Calu3 (cell line): ENCODE results near the gene NALCN. TPM values are rescaled to one million over a fixed set of nuclear protein-coding genes. Genes with fewer than 3 reads are reported as not detected.

Source experiments
- BruUV-seq: library from RNA; stranded (reverse); fragments of 400-500 nt; replicated peaks from 2 replicates; lab custom pipeline; 2021; lab: Mats Ljungman, UMichigan
- CTCF ChIA-PET: fragments of 300-600 bp; sonication (Branson Sonifier 250); formaldehyde crosslinking; loops from one replicate; lab custom pipeline; 2022; ENCODE audit warnings: antibody characterized with exemption; lab: Charles Lee
- DNase-seq: peaks from one replicate; pipeline ENCODE4 v3.0.0; 2022
- H3K27ac Mint-ChIP-seq: one replicate; pipeline ENCODE4 v1.8.0; 2022; ENCODE audit warnings: mixed read lengths; ENCODE audit not compliant: unreplicated experiment
- H3K27me3 Mint-ChIP-seq: one replicate; pipeline ENCODE4 v1.8.0; 2022; ENCODE audit warnings: mixed read lengths; ENCODE audit not compliant: unreplicated experiment
- H3K36me3 Mint-ChIP-seq: one replicate; pipeline ENCODE4 v1.8.0; 2022; ENCODE audit warnings: mild to moderate bottlenecking, moderate library complexity, mixed read lengths; ENCODE audit not compliant: insufficient read depth, unreplicated experiment
- H3K4me1 Mint-ChIP-seq: one replicate; pipeline ENCODE4 v1.8.0; 2022; ENCODE audit warnings: mild to moderate bottlenecking, low read depth, mixed read lengths; ENCODE audit not compliant: unreplicated experiment
- H3K4me3 Mint-ChIP-seq: one replicate; pipeline ENCODE4 v1.8.0; 2022; ENCODE audit warnings: mild to moderate bottlenecking, low read depth, moderate library complexity, mixed read lengths; ENCODE audit not compliant: unreplicated experiment
- H3K9me3 Mint-ChIP-seq: one replicate; pipeline ENCODE4 v1.8.0; 2022; ENCODE audit warnings: low read depth, mixed read lengths; ENCODE audit not compliant: unreplicated experiment
- CTCF ChIP-seq: fragments of 200-600 bp; IDR thresholded peaks from one replicate; pipeline ENCODE4 v1.8.0; 2022; ENCODE audit warnings: antibody characterized with exemption; ENCODE audit not compliant: unreplicated experiment
- intact Hi-C: fragments of 100-400 bp; cut with micrococcal nuclease; formaldehyde crosslinking; loops from one replicate; pipeline ENCODE4 v1.10.0; 2022; ENCODE audit not compliant: unreplicated experiment
- total RNA-seq: library from RNA; stranded (reverse); gene quantifications from 2 replicates; pipeline ENCODE4 v1.2.3, GENCODE V29; 2022

Gene NALCN
- total RNA-seq, 1 experiment from 2014 or later, result 2.8 TPM

DNA sequence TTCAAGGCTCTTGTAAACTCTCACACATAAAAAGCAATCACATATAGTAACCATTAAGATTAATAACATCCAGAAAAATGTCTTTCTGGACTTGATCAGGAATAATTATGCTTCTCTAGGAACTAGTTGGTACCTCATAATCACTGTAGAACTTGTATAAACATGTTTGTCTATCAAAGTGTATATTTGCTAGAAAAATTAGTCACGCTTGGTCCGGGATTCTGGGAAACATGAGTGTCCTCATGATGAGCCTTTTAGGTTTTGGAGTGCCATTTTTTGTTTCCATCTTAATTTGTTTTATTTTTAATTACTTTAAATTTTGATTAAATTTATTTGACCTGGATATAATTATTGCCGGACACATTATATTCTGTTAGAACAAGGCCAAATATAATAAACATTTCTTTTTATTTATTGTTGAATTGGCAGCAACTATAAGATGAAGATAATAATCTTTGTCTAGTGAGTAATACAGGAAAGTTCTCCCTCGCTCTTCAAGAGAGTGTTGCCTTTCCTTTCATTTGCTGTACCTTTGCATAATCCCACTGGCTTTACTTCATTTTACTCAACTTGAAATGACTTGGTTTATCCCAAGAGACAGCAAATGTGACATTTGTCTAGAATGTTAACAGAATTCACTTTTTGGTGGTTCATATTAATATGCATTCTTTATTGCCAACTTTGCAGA is 207.0 kb downstream of the NALCN start:
- Mint-ChIP-seq H3K4me3 (no peak overlapping the region), H3K36me3 (no peaks in the 10 kb centered on the region), H3K4me1 (no peaks in the 10 kb centered on the region), H3K9me3 (peaks cover 2% of the 10 kb centered on the region), H3K27ac (no peak overlapping the region), H3K27me3 (no peaks in the 10 kb centered on the region)
- no TSS peak for BruUV-seq
- no peak for TF ChIP-seq CTCF
- intact Hi-C loops, result no loop called here
- DNase-seq, result no peak
- CTCF ChIA-PET, result no interaction called here

DNA sequence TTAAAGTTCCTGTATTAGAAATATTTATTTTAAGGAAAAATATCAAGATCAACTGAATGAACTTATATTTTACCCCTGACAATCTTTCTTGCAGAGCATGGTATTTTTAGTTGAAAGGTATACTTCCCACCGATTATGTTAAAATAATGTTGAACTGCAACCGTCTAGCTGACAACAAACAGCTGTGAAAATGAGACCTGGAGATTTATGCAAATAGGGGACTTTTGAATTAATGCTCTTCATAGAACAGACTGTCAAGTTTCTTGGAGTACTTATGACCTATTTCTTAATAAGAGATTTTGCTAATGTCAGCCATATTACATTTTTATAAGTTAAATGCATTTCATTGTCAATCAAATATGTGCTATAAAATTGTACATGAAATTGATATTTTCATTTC is 210.9 kb downstream of the NALCN start:
- CTCF ChIA-PET, result no interaction called here
- no peak for TF ChIP-seq CTCF

GRCh38 chr13:101204270-101205020 is 211.9 kb downstream of the NALCN start:
- no TSS peak for BruUV-seq
- intact Hi-C loops, result no loop called here

More for the DNA sequence above, 210.9 kb downstream of the NALCN start:
- Mint-ChIP-seq H3K4me1 (no peaks in the 10 kb centered on the region), H3K27ac (no peak overlapping the region), H3K9me3 (peaks cover 2% of the 10 kb centered on the region), H3K27me3 (no peaks in the 10 kb centered on the region), H3K36me3 (no peaks in the 10 kb centered on the region), H3K4me3 (no peak overlapping the region)
- BruUV-seq, result no TSS peak
- intact Hi-C loops, result no loop called here
- no peak for DNase-seq

DNA sequence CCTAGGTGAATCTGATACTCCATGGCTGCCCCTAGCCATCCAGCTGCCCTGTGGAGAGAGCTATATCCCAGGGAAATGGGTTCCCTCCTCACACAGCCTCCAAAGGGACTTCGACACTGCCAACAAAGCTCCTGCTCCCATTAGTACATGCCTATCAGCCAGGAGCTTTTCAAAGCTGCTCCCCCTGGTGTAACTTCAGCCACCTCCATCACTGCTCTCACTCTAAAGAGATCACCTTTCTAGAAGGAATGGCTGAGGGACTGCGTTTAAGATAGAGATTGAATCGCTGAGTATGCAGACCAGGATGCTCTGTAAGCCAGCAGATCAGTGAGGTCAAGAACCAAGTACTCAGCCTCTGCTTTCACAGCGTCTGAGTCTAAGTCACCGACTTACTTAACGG is 213.7 kb downstream of the NALCN start:
- Mint-ChIP-seq H3K4me3 (no peak overlapping the region), H3K36me3 (no peaks in the 10 kb centered on the region), H3K4me1 (no peaks in the 10 kb centered on the region), H3K27me3 (no peaks in the 10 kb centered on the region), H3K27ac (no peak overlapping the region), H3K9me3 (no peaks in the 10 kb centered on the region)
- intact Hi-C loops, result no loop called here
- no peak for DNase-seq
- no peak for TF ChIP-seq CTCF
- BruUV-seq, result no TSS peak
- CTCF ChIA-PET, result no interaction called here

More at GRCh38 chr13:101204270-101205020, 211.9 kb downstream of the NALCN start:
- Mint-ChIP-seq H3K4me1 (no peaks in the 10 kb centered on the region), H3K36me3 (no peaks in the 10 kb centered on the region), H3K27me3 (no peaks in the 10 kb centered on the region), H3K9me3 (peaks cover 2% of the 10 kb centered on the region), H3K4me3 (no peak overlapping the region), H3K27ac (no peak overlapping the region)
- no peak for TF ChIP-seq CTCF
- no peak for DNase-seq
- CTCF ChIA-PET, result no interaction called here
